Astrocyte (in vitro differentiated cells and primary cell): ENCODE measurements around the gene PRKG2. TPM values are rescaled to one million over a fixed set of nuclear protein-coding genes. Genes with fewer than 3 reads are reported as not detected.

Source experiments
- DNase-seq: peaks from one replicate; pipeline ENCODE4 v3.0.0-alpha.2; 2010; ENCODE audit warnings: low read depth
- FAIRE-seq: peaks from 2 replicates; lab custom pipeline; 2011; peaks lifted over from hg19 to GRCh38; lab: Jason Lieb, UNC
- H2AFZ ChIP-seq: 2 replicates; pipeline ENCODE4 v1.6.0; 2012; ENCODE audit warnings: low read depth, low read length, inconsistent platforms
- H3K27ac ChIP-seq: 2 replicates; pipeline ENCODE4 v1.5.1; 2011; ENCODE audit warnings: low read depth, low read length, inconsistent platforms
- H3K27me3 ChIP-seq: 2 replicates; pipeline ENCODE4 v1.6.0; 2011; ENCODE audit warnings: low read length, inconsistent platforms; ENCODE audit not compliant: insufficient read depth
- H3K36me3 ChIP-seq: 2 replicates; pipeline ENCODE4 v1.5.1; 2011; ENCODE audit warnings: low read length, inconsistent platforms; ENCODE audit not compliant: insufficient read depth
- H3K4me1 ChIP-seq: 2 replicates; pipeline ENCODE4 v1.5.1; 2011; ENCODE audit warnings: low read length, inconsistent platforms; ENCODE audit not compliant: insufficient read depth
- H3K4me2 ChIP-seq: 2 replicates; pipeline ENCODE4 v1.6.0; 2012; ENCODE audit warnings: low read length, inconsistent platforms
- H3K4me3 ChIP-seq: 2 replicates; pipeline ENCODE4 v1.5.1; 2011; ENCODE audit warnings: low read depth, mild to moderate bottlenecking, low read length, inconsistent platforms; ENCODE audit not compliant: insufficient read depth
- H3K79me2 ChIP-seq: 2 replicates; pipeline ENCODE4 v1.6.0; 2012; ENCODE audit warnings: mild to moderate bottlenecking, low read length, inconsistent platforms; ENCODE audit not compliant: insufficient read depth
- H3K9ac ChIP-seq: 2 replicates; pipeline ENCODE4 v1.6.0; 2012; ENCODE audit warnings: mild to moderate bottlenecking, low read length, inconsistent platforms
- H3K9me3 ChIP-seq: 2 replicates; pipeline ENCODE4 v1.5.1; 2012; ENCODE audit warnings: low read depth, mild to moderate bottlenecking, low read length, inconsistent platforms; ENCODE audit not compliant: insufficient read depth
- H4K20me1 ChIP-seq: 2 replicates; pipeline ENCODE4 v1.6.0; 2012; ENCODE audit warnings: low read length, inconsistent platforms; ENCODE audit not compliant: insufficient read depth
- H3K27ac Mint-ChIP-seq: one replicate; pipeline ENCODE4 v1.8.0; 2021; ENCODE audit warnings: mild to moderate bottlenecking, mixed read lengths; ENCODE audit not compliant: unreplicated experiment
- H3K27me3 Mint-ChIP-seq: one replicate; pipeline ENCODE4 v1.8.0; 2021; ENCODE audit warnings: low read depth, mixed read lengths; ENCODE audit not compliant: unreplicated experiment
- H3K36me3 Mint-ChIP-seq: one replicate; pipeline ENCODE4 v1.8.0; 2021; ENCODE audit warnings: low read depth, mixed read lengths; ENCODE audit not compliant: unreplicated experiment
- H3K4me1 Mint-ChIP-seq: one replicate; pipeline ENCODE4 v1.8.0; 2021; ENCODE audit warnings: low read depth, mixed read lengths; ENCODE audit not compliant: unreplicated experiment
- H3K4me3 Mint-ChIP-seq: one replicate; pipeline ENCODE4 v1.8.0; 2021; ENCODE audit warnings: mild to moderate bottlenecking, moderate library complexity, mixed read lengths; ENCODE audit not compliant: unreplicated experiment
- H3K9me3 Mint-ChIP-seq: one replicate; pipeline ENCODE4 v1.8.0; 2021; ENCODE audit warnings: mild to moderate bottlenecking, mixed read lengths; ENCODE audit not compliant: unreplicated experiment
- EZH2 ChIP-seq: IDR thresholded peaks from 2 replicates; pipeline ENCODE4 v1.6.1; 2012; ENCODE audit warnings: mild to moderate bottlenecking, low read length, inconsistent platforms; ENCODE audit not compliant: insufficient read depth
- total RNA-seq: library from RNA; stranded (reverse); gene quantifications from 2 replicates; pipeline ENCODE4 v1.2.1, GENCODE V29; 2021
- TF ChIP-seq, protein P1 (sequence below): IDR thresholded peaks from 2 replicates; pipeline ENCODE4 v1.5.1; 2011; ENCODE audit warnings: low read depth, mild to moderate bottlenecking, inconsistent platforms, low read length, moderate library complexity; ENCODE audit not compliant: insufficient read depth

Gene PRKG2
- total RNA-seq, 1 donor from 2014 or later, result 0.23 TPM

DNA sequence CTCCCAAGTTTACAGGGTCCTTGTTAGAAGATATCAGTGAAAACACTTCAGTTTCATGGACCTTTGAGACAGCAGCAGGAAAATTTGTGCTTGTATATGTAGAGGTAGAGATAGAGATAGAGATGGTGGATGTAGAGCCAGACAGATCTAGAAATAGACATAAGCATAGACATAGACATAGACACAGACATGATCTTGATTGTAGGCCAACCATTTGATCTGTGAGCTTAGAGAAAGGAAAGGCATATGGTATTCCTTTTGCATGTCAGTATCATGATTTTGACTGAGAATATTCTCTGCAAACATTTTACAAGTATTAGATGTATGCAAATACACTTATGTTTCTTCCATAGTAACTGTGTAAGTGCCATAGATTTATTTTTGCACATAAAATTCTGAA lies 65.0 kb downstream of the PRKG2 start:
- Mint-ChIP-seq H3K9me3 (no peaks in the 10 kb centered on the region), H3K27me3 (no peaks in the 10 kb centered on the region), H3K27ac (no peak overlapping the region), H3K36me3 (no peaks in the 10 kb centered on the region), H3K4me1 (no peaks in the 10 kb centered on the region), H3K4me3 (no peak overlapping the region)
- no peak for FAIRE-seq
- Histone ChIP-seq H3K4me3 (no peak overlapping the region), H3K9me3 (no peaks in the 10 kb centered on the region), H2AFZ (no peak overlapping the region), H3K9ac (no peak overlapping the region), H3K27me3 (no peaks in the 10 kb centered on the region), H3K79me2 (no peaks in the 10 kb centered on the region), H4K20me1 (no peaks in the 10 kb centered on the region), H3K4me2 (no peak overlapping the region), H3K36me3 (no peaks in the 10 kb centered on the region), H3K4me1 (no peaks in the 10 kb centered on the region), H3K27ac (no peak overlapping the region)
- TF ChIP-seq, protein P1, sequence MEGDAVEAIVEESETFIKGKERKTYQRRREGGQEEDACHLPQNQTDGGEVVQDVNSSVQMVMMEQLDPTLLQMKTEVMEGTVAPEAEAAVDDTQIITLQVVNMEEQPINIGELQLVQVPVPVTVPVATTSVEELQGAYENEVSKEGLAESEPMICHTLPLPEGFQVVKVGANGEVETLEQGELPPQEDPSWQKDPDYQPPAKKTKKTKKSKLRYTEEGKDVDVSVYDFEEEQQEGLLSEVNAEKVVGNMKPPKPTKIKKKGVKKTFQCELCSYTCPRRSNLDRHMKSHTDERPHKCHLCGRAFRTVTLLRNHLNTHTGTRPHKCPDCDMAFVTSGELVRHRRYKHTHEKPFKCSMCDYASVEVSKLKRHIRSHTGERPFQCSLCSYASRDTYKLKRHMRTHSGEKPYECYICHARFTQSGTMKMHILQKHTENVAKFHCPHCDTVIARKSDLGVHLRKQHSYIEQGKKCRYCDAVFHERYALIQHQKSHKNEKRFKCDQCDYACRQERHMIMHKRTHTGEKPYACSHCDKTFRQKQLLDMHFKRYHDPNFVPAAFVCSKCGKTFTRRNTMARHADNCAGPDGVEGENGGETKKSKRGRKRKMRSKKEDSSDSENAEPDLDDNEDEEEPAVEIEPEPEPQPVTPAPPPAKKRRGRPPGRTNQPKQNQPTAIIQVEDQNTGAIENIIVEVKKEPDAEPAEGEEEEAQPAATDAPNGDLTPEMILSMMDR, result no peak
- TF ChIP-seq EZH2, result no peak
- DNase-seq, result no peak

DNA sequence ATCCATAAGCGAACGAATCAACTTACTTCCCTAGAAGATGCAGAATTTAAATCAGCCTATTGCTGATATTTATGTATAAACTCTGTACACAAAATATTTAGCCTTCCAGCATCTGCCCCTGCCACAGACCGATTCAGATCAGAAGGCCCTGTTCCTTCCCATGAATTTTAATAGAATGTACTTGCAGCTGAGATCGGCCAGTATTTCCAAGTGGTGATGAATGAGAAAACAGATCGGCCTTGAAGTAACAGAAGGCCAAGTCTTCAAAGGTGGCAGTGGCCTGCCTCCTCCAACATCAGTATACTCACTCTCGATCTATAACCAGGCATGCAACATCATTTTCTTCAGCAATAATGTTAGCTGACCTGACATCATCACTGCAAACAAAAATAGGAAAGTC lies 66.4 kb downstream of the PRKG2 start:
- H3K27ac Mint-ChIP-seq, result no peak overlapping the region
- FAIRE-seq (no peak), DNase-seq (no peak)
- Histone ChIP-seq H3K4me1 (no peaks in the 10 kb centered on the region), H4K20me1 (no peaks in the 10 kb centered on the region), H3K27ac (no peak overlapping the region), H3K27me3 (no peaks in the 10 kb centered on the region), H3K4me2 (no peak overlapping the region), H3K79me2 (no peaks in the 10 kb centered on the region), H3K4me3 (no peak overlapping the region), H2AFZ (no peak overlapping the region), H3K9me3 (no peaks in the 10 kb centered on the region), H3K9ac (no peak overlapping the region), H3K36me3 (no peaks in the 10 kb centered on the region)
- no peak for TF ChIP-seq EZH2
- TF ChIP-seq, protein P1, result no peak
- H3K4me3 Mint-ChIP-seq, result no peak overlapping the region
- H3K4me1 Mint-ChIP-seq, result no peaks in the 10 kb centered on the region
- no peaks in the 10 kb centered on the region for H3K27me3 Mint-ChIP-seq
- H3K36me3 Mint-ChIP-seq, result no peaks in the 10 kb centered on the region
- no peaks in the 10 kb centered on the region for H3K9me3 Mint-ChIP-seq

DNA sequence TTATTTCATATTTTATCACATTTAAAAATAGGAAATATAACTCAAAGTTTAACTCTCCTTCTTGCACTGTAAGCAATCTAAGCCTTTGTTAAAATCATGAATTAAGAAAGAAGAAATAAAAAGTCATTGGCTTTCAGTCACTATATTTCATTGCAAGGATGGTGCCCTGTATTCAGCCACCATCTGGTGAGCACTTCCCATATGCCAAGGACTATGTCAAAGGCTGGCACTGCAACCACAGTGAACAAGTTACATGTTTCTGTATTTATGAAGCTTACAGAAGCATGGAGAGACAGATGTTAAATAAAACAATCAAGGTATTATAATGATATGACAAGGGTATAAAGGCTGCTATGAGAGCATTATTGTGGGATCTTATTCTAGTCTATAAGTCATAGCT lies 68.6 kb downstream of the PRKG2 start:
- Histone ChIP-seq H3K79me2 (no peaks in the 10 kb centered on the region), H3K4me1 (no peaks in the 10 kb centered on the region), H3K9ac (no peak overlapping the region), H3K4me2 (no peak overlapping the region), H3K9me3 (no peaks in the 10 kb centered on the region), H3K4me3 (no peak overlapping the region), H4K20me1 (no peaks in the 10 kb centered on the region), H3K27ac (no peak overlapping the region), H2AFZ (no peak overlapping the region), H3K36me3 (no peaks in the 10 kb centered on the region), H3K27me3 (no peaks in the 10 kb centered on the region)
- Mint-ChIP-seq H3K4me3 (no peak overlapping the region), H3K36me3 (no peaks in the 10 kb centered on the region), H3K27ac (no peak overlapping the region), H3K9me3 (no peaks in the 10 kb centered on the region), H3K4me1 (no peaks in the 10 kb centered on the region), H3K27me3 (no peaks in the 10 kb centered on the region)
- FAIRE-seq (no peak), DNase-seq (no peak)
- TF ChIP-seq EZH2, result no peak
- TF ChIP-seq, protein P1, result no peak
